ENCODE data around the gene FICD.
"Not testable (repeated sequence)": the region's sequence is repeated elsewhere in the genome, so short reads cannot be mapped to it uniquely, and the experiment has no call there.

Gene FICD

DNA sequence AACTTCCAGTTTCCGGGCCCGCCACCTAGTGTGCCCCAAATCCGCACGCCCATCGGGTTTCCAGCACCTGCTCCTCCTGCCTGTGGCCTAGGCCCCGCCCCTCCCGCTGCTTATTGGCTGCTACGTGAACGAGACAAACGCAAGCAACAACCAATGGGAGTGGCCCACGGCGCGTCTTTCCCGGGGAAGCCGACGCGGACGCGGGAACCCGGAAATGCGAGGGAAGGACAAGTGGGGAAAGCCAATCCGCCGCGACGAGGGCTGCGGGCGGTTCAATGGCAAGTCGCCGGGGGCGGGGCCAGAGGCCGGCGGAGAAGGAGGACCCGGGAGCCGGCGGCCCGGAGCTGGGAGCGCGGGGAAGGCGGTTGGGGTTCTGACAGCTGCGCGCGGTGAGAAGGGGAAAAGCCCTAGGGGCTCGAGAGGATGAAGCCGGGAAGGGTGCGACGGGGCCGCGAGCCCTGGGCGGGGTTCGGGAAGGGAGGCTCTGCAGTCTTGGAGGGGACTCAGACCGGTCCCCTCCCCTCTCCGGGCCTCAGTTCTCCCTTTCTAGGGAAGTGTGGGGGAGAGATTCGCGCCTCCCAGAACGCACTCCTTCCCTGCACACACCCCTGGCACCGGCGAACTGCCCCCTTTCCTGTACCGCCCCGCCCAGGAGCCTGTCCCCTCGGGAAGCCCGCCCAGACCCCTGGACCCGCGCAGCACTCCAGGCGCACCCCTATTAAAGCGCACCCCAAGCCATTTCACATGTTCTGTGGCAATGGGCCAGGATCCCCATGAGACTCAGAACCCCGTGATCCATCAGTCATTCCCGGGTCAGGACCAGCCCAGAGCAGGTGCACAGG lies at the start of gene FICD:
TSS of gene FICD (plus strand) at position 305 of the 842 bp plus-strand sequence. CDS start 1,696 bp downstream, outside the sequence.
- peak; percentile 99 to 100 for DNase-seq

DNA sequence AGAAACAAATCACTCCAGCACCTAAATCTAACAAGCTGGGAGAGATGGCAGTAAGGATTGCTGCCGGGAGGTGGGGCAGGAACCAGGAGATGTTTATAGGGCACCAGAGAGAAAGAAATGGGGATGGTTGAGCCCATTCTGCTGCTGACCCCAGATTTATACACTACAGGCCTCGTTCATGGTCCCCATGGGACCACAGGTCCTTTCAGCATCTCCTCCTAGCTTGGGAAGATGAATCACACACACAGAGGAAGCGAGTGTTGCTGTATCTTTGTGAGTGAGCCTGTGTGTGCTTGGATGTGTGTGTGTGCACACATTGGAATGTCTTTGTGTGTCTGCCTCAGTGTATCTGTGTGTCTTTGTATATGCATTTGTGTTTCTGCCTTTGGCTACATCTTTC lies 49.7 kb upstream of the FICD start:
- no peak for DNase-seq

DNA sequence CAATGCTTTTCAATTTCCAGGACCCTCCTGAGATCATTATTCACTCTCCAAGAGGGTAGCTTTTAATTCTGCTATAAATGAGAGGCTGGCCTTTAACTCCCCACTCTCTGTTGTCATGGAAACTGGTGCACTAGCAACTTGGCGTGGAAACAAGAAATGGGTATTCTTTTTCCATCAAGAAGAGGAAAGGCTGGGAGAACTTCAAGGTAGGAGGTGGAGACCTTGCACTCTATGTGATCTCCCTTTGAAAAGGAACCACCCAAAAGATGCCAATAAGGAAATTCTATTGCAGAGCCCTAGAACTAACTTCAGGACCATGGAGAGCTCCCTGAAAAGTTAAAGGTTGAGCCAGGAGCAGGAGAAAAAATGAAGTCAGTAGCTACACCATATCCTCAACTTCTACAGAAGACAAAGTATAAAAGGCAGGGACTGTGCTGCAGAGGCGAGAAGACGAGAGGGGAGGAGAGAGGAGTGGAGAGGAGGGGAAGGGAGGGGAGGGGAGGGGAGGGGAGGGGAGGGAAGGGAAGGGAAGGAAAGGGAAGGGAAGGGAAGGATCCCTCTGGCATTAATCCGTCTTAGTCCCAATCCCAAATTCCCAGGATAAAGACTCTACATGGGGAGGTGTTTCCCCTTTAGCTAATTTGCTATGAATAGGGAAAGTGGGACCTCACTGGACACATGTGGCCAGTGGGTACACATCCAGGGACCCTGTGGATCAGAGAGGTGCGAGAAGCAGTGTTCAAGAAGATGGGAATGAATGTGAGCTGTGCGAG lies 46.7 kb upstream of the FICD start:
- no peak for DNase-seq

- no peak for DNase-seq
These were observed 41.5 kb upstream of the FICD start for GRCh38 chr12:108473400-108474055.

DNA sequence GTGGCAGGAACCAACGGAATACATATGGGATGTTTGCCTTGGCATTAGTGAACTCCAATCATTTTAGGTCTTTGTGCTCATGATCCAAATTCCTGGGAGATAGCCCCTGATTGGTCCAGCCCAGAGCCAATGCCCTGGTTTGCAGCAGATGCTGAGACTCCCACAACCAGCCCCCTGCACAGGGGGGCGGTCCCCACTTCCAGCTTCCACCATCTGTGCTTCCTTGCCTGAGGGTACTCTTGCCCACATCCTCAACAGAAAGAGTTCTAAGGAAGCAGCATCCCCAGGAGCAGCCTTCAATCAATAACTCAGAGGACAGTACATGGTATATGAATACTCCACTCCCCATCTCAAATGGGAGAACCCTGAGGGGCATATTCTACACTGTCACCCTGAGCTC lies 39.7 kb upstream of the FICD start:
- no peak for DNase-seq

- no peak for DNase-seq
These were observed 37.8 kb upstream of the FICD start for GRCh38 chr12:108477055-108477880.

GRCh38 chr12:108477881-108478259 lies 37.2 kb upstream of the FICD start:
- DNase-seq = no peak

DNA sequence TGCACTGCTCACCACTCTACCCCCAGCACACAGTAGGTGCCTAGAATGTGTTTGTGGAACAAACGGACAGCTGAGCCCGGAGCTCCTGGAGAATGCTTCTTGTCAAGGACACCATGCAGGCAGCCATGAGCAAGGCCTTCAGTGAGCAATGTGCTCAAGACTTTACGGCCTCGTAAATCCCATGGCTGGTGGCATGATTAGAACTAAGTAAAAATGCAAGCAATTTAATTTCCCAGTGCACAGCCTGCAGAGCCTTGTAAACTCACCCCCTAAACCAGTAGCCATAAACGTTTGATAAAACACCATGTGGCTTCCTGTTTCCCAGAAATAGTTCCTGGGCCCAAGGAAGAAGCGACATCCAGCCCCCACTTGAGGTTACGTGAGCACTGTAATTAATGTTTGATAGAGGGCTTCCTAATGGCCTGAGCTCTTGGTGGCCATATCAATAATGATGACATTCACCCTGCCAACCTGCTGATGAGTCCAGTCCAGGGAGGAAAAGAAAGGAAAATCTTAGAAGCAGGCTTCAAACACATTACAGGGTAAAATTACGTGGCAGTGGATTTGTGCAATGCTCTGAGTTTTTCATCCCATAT lies 36.4 kb upstream of the FICD start:
- DNase-seq = no peak

- DNase-seq = no peak
These were observed 35.6 kb upstream of the FICD start for GRCh38 chr12:108479364-108480070.

DNA sequence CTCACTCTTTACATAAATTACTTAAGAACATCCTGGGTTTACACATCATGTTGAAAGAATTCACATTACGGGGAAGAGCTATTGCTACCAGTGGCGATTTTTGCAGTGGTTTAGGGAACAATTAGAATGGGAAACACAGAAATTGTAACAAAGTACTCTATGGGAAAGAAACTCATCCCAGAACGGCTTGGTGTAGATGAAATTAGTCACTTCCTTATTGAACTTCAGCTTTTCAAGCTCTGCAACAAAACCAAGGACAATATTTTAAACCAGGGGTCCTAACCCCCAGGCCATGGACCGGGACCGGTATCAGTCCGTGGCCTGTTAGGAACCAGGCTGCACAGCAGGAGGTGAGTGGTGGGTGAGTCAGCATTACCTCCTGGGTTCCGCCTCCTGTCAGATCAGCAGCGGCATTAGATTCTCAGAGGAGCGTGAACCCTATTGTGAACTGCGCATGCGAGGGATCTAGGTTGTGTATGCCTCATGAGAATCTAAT lies 32.3 kb upstream of the FICD start:
- DNase-seq = no peak

- no peak for DNase-seq
These were observed 31.6 kb upstream of the FICD start for GRCh38 chr12:108483213-108484059.

DNA sequence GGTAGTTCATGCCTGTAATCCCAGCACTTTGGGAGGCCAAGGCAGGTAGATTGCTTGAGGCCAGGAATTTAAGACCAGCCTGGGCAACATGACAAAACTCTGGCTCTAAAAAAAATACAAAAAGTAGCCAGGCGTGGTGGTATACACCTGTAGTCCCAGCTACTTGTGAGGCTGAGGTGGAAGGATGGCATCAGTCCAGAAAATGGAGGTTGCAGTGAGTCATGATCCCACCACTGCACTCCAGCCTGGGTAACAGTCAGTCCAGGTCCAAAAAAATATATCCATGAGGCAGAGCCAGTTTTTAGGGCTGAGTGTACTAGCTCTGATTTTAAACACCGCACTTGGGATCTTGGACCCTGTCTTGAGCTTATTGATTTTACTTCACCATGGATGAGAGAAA lies 30.6 kb upstream of the FICD start:
- DNase-seq = no peak

GRCh38 chr12:108484845-108485244 lies 30.2 kb upstream of the FICD start:
- DNase-seq = no peak

GRCh38 chr12:108485371-108485770 lies 29.7 kb upstream of the FICD start:
- not testable (repeated sequence) for DNase-seq

GRCh38 chr12:108487029-108487428 lies 28.0 kb upstream of the FICD start:
- not testable (repeated sequence) for DNase-seq

- no peak for DNase-seq
These were observed 23.8 kb upstream of the FICD start for GRCh38 chr12:108491256-108491655.

DNA sequence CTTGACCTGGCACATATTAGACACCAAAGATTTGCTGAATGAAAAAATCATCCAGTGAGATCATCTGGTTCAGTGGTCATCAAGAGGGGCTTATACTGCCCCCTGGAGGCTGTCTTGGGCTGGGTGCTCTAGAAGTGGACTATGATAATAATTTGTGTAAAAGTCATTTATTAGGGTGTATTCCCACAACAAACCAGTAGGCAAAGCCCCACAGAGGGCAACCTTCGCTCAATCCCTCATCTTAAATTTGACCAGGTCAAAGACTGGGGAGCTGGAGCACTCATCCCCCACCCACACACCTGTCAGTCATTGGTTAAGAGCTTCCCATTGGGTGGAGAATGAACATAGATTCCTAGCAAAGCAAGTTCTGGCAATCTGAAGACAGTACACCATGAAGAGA lies 20.0 kb upstream of the FICD start:
- peak; percentile 38 to 46 for DNase-seq

DNA sequence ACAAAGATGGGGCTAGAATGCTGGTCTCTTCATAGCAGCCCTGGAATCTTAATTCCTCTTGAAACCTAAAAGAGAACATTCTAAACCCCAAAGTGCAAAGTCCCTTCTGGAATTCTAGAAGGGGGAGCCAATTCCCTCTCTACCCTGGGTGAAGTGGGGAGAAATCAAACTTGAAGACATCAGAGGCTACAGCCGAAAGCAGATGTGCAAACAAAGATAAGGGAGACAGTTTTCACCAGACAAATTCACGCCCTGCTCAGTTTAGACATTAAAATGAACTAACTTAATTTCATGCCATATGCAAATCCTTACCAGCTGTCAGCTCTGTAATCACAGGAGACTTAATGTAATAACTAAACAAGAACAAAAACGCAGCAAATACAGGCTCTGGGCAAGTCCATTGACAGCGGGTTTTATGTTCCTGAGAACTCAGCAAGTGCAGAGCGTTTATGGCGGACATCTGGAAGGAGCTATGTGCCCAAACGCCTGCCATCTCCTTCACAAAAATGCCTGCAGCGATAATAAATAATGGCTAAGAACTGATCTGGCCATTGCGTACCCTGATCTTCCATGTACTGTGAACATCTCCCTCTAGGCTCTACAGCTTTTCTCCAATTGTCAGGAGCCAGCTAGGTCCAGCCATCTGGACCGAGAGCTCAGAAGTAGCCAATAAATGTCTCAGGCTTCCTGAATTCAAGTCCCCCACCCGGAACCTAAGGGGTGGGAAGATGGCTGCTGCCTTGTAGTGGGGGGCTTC lies 19.1 kb upstream of the FICD start:
- DNase-seq = no peak

- DNase-seq = no peak
These were observed 16.9 kb upstream of the FICD start for GRCh38 chr12:108498136-108498535.

DNA sequence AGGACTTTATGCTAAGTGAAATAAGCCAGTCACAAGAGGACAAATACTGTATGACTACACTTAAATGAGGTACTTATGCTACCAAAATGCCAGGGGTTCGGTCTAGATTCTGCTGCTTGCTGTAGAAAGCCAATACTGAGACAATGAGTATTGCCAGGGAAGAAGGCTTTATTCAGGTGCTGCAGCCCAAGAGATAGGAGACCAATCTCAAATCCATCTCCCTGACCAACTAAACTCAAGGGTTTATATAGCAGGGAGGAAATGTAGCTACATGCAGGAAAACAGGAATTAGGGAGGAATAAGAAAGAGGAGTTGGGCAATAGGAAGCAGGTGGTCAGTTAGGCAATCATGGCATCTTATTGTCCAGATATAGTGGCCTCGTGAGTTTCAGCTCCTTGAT lies 12.2 kb upstream of the FICD start:
- no peak for DNase-seq

All from activated T-cell treated with anti-CD3 and anti-CD28 coated beads, Interleukin-2, amount 50 U/mL, for 48 hours (primary cell).